ENCODE measurements around the gene HNRNPK.

Gene HNRNPK

DNA sequence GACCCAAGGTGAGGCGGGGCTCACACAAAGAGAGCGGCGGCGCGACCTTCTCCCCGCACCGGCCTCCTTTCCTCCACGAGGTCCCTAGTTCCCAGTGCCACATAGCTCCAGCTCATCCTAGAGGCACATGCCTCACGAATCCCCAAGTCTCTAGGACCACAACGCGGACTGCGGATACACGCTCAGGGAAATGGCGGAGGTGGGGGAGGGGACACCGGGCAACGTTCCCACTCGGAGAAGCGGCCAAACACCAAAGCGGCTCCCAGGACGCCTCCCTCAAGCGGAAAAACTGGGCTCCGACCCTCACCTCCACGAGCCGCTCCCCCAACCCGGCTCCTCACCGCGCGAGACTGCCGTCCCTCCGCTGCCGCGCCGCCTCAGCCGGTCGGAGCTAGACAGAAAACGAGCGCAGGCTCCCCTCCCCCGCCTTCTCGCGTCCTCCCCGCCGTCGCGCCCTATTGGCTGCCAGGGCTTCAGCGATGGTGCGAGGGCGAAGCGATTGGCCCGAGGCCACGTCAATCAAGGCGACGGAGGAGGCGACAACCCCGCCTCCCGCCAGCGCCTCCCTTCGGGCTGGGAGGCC, at the start of gene HNRNPK:
TSS of gene HNRNPK (minus strand) at position 404 of the 583 bp plus-strand sequence. CDS start 1,963 bp downstream, outside the sequence.
- DNase-seq (ENCODE audit: low spot score), result peak; percentile 99

DNA sequence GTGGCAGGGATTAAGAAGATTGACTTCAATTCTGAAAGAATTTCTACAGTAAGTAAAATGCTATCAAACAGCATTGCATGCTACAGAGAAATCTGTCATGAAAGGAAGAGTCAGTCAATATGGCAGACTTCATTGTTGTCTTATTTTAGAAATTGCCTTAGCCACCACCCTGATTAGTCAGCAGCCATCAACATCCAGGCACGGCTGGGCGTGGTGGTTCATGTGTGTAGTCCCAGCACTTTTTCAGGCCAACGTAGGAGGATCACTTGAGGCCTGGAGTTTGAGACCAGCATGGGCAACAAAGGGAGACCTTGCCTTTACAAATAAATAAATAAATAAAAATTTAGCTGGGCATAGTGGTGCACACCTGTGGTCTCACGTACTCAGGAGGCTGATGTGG, 47.2 kb upstream of the HNRNPK start:
- DNase-seq (ENCODE audit: low spot score), result no peak

DNA sequence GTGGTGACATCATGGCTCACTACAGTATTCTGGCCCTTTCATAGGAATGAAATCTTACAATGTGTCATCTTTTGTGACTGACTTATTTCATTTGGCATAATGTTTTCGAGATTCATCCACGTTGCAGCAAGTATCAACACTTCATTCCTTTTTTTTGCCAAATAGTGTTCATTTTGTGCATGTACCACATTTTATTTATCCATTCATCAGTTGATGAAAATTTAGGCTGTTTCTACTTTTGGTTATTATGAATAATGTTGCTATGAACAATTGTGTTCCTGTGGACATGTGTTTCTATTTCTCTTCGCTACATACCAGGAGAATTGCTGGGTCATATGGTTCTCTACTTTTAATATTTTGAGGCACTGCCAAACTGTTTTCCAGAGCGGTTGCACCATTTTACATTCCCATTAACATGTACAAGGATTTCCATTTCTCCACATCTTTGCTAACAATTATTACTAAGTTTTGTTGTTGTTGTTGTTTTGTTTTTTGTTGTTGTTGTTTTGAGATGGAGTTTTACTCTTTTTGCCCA, 44.1 kb upstream of the HNRNPK start:
- DNase-seq (ENCODE audit: low spot score), result no peak

DNA sequence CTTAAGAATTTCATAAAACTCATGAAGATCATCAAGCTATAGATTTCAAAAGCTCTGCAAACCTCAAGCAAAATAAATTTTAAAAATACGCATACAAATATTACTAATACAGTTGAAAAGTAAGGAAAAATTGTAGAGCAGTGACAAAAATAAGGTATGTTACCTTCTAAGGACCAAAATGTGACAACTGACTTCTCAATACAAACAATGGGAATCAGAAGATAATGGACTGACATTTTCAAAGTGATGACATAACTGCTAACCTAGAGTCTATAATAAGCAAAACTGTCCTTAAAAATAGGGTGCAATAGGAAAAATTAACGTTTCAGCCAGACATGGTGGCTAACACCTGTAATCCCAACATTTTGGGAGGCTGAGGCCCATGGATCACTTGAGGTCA, 27.6 kb upstream of the HNRNPK start:
- no peak for DNase-seq (ENCODE audit: low spot score)

DNA sequence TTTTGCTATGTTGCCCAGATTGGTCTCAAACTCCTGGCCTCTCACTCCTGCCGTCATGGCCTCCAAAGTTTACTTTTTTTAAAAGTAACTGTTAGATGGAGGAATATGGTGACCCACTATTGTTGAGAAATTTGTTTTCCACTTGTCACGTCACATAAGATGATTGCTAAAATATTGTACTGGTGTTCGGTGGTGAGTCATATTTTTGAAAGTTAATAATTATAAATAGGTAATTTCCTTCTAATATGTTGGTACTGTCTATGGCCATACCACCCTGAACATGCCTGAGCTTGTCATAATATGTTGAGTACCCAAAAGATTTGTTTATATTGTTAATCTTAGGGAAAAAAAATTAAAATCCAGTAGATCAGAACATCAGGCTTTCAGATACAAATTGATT, 23.2 kb upstream of the HNRNPK start:
- no peak for DNase-seq (ENCODE audit: low spot score)

DNA sequence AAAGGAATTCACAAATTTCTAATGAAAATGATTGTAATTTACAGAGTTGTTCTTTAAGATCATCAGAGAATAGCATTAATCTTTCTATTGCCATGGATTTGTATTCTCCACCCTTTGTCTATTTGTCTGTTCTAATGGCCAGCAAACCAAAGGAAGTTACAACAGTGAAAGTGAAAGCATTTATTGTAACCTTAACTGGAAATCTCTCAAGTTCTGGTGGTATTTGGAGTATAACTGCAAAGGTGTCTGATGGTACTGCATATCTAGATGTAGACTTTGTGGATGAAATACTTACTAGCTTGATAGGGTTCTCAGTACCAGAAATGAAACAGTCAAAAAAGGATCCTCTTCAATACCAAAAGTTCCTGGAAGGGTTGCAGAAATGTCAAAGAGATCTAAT, 22.3 kb upstream of the HNRNPK start:
- DNase-seq (ENCODE audit: low spot score), result no peak

DNA sequence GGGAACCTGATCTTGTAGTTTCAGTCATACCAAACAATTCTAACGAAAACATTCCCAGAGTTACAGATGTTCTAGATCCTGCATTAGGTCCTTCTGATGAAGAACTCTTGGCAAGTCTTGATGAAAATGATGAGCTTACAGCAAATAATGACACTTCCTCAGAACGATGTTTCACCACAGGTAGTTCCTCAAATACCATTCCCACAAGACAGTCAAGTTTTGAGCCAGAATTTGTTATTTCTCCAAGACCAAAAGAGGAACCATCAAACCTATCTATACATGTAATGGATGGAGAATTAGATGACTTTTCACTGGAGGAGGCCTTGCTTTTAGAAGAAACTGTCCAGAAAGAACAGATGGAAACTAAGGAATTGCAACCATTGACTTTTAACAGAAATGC, 21.6 kb upstream of the HNRNPK start:
- no peak for DNase-seq (ENCODE audit: low spot score)

DNA sequence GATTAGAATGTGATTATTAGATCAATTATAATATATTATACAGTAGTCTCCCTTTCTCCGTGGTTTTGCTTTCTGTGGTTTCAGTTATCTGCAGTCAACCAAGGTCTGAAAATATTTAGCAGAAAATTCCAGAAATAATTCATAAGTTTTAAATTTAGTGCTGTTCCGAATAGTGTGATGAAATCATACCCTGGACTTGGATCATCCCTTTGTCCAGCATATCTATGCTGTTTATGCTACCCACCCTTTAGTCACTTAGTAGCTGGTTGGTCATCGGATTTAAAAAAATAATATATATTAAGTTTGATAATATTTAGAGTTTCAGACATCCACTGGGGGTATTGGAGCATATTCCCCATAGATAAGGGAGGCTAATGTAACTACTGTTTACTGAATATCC, 20.2 kb upstream of the HNRNPK start:
- no peak for DNase-seq (ENCODE audit: low spot score)

DNA sequence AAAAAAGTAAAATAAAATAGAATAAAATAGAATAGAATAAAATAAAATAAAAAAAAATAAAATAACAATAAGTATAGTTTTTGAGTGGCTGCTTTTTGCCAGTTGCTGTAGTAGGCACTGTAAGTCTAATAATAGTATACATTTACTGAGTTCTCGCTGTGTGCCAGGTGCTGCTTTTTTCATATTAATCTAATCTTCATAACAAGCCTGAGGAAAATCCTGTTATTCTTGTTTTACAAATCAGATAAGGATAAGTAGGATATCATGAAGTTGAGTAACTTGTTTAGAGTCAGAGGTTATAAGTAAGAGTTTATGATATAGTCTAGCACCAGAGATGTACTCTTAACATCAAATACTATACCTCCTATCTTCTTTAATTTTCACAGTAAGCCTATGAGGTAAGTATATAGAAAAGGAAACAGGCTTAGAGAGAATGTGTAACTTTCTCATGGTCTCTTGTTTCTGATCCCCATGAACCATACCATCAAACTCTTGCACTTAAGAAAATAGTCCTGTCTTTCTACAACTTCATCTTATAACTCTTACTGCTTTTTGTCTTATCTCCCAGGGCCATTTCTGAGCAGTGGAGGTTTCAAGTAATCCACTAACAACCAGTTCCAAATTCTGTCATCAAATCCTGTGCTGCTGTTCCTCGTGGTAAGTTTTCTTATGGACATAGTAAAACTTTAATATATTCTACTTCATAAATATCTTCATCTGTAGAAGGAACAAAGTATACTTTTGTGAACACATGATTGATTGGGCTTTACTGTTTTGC, 19.3 kb upstream of the HNRNPK start:
- no peak for DNase-seq (ENCODE audit: low spot score)

DNA sequence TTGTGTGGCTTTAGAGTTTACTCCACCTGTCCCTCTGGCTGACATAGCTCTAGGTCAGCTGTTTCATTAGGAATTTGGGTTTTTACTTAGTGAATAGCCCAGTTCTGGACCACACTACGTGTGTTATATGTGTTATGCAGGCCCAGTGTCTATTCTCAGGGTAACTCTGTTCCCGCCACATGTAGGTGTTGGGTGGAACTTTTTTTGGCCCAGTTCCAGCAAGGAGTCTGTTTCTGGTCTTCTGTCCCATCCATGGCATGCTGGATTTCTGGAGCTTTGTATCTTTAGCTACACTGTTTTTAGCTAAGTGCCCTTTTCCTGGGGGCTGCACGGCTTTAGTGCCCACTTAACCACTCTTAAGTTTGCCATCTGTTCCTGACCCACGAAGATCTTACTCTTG, 16.1 kb upstream of the HNRNPK start:
- no peak for DNase-seq (ENCODE audit: low spot score)

DNA sequence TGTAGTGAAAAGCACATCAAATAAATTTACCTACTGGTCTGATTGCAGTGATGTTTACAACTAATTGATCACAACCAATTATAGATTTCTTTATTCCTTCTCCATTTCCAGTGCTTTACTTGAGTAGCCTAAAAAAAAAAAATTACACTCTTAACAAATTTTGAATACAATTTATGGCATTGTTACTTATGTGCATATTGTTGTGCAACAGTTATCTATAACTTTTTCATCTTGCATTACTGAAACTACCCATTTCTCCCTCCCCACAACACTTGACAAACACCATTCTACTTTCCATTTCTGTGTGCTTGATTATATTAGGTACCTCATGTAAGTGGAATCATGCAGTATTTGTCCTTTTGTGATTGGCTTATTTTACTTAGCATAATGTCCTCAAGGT, 12.9 kb upstream of the HNRNPK start:
- no peak for DNase-seq (ENCODE audit: low spot score)

DNA sequence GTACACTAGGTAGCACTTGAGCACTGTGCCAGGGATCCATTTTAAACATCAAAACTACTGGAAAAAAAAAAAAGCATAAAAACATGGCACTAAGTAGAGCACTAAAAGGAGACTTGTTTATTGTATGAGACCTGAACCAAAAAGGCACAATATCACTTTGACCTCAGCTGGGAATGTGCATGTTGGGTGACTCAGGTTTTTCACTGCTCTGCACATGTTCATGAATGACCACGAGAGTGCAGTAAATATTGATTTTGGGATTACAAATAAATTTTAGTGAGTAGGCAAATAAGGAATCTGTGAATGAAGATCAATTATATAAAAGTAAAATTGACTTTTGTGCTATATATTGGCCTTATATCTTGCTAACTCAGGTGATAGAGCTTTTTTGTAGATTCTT, 12.4 kb upstream of the HNRNPK start:
- no peak for DNase-seq (ENCODE audit: low spot score)

DNA sequence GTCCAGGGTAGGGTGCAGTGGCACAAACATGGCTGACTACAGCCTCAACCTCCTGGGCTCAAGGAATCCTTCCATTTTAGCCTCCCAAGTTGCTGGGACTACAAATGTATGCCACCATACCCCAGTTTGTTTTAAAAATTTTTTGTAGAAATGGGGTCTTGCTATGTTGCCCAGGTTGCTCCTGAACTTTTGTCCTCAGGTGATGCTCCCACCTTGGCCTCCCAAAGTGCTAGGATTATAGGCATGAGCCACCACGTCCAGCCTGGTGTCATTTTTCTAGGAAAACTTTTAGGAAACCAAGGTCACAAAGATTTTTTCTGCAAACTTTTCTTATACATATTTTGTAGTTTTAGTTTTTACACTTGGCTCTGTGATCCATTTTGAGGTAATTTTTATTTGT, 11.3 kb upstream of the HNRNPK start:
- no peak for DNase-seq (ENCODE audit: low spot score)

DNA sequence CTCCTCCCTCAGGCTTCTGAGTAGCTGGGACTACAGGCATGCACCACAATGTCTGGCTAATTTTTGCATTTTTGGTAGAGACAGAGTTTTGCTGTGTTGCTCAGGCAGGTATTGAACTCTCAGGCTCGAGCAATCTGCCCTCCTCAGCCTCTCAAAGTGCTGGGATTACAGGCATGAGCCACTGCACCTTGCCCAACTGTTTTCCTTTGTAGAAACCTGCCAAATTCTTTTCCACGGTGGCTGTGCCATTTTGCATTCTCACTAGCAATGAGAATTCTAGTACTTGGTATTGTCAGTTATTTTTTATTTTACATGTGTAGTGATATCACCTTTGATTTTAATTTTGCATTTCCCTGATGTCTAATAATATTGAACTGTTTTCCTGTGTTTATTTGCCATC, 8.4 kb upstream of the HNRNPK start:
- DNase-seq (ENCODE audit: low spot score), result no peak

DNA sequence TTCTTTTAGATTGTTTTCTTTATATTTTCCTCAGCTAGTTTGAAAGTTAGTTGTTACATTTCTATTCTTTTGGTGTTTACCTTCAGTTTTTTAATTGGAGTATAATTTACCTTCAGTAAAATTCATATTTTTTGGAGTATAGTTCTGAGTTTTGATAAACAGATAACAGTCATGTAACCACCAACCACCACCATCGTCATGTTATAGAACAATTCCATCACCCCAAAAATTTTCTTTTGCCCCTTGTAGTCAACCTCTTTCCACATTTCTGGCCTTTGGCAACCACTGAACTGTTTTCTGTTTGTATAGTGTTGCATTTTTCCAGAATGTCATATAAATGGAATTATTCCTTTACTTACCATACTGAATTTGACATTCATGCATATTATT, 7.4 kb upstream of the HNRNPK start:
- no peak for DNase-seq (ENCODE audit: low spot score)

DNA sequence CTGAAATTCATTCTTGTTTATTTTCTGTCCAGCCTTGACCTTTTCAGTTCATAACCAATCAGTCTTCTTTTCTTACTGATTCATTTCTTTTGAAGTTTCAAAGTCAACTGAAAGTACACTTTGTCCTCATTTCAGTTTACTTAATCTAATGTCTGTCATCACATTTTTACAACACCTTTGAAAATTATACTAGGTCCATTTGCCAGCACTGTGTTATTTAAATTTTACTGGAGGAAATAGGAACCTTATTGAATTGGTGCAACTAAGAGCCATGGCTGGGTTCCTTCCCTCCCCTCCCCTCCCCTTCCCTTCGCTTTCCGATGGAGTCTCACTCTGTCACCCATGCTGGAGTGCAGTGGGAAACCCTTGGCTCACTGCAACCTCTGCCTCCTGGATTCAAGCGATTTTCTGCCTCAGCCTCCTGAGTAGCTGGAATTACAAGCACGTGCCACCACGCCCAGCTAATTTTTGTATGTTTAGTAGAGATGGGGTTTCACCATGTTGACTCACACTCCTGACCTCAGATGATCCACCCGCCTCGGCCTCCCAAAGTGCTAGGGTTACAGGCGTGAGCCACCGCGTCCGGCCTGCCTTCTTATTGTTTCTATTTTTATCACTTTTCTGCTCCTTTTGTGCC, 6.9 kb upstream of the HNRNPK start:
- peak; percentile 23 for DNase-seq (ENCODE audit: low spot score)

DNA sequence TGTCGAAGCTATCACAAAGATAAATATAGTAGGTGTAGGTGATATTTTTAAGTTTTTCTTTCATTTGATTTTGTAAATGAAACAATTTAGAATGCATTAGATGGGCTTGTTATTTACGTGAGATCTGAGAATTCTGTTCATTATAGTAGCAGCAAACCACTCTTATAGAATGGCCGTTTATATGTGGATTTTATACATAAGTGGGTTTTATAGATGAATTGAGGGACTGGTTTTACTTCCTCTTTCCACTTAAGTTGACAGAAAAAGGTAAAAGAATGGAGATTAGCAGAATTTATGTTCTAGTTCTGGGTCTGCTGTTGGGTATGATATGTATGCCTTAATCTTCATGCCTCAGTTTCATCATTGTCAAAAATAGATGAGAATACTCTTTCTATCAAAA, 6.2 kb upstream of the HNRNPK start:
- no peak for DNase-seq (ENCODE audit: low spot score)

DNA sequence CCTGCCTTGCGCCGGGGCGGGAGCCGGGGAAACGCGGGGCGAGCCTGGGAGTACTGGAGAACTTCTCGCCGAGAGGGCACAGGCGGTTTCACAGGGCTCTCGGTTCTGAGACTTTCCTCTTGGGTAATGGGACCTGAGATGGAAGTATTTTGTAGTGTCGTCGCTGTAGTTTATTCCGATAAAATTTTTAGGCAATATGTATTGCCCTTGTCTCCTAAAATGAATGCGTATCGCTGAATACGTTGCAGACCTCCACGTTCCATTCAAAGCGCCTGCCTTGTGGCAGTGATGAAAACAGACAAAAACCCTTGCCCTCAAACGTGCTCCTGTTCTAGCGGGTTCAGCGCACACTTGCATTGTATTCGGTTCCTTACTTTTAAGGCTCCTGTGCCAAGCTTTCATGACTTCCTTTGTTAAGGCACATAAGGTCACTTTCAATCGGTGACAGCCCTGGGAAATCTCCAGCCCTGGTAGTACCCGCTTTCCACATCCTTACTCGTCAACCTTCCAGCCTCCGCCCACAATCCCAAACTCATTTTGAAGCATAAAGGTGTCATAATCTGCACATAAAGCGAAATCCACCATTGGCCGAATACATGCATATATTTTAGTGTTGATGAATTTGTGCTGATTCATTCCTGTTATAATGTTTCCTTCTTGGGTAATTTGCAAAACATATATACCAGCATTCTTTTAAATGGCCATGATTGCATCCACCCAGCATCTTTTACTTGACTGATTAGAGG, 1.3 kb upstream of the HNRNPK start:
- peak; percentile 63 for DNase-seq (ENCODE audit: low spot score)

DNA sequence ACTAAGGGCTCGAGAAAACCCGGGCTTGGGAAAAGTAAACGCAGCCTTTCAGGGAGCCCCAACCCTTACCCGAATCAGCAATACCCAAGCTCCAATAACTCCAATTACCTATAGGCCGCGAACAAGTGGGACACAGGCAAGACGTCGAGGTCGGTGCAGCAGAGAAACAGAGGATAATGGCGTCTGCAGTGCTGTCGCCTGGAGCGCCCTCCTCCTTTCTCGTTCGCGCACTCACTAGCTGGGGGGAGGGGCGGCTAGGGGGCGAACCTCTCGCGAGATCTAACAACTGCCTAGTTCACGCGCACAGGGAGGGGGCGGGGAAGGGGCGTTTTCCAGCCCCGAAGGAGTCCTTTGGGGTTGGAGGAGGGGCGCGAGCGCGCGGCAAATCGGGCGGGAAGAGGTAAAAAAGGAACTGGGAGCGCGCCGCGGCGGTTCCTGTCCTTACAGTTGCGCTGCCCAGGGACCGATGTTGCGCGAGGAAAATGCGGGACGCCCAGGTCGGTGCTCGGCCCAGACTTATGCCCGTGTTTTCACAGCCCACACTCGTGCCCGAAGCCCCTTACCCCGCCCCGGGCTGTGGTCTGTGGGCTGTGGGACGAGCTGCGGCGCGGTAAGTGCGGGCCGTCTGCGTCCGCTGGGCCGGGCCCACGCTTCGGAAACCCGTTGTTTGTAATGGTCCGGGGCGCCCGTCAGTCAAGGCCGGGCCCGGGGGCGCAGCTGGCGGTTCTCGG, 545 bp upstream of the HNRNPK start, which contains the start of gene RMI1:
TSS of gene RMI1 (plus strand) at position 411 of the 731 bp plus-strand sequence. CDS start 20,182 bp downstream, outside the sequence.
- peak; percentile 98 for DNase-seq (ENCODE audit: low spot score)

DNA sequence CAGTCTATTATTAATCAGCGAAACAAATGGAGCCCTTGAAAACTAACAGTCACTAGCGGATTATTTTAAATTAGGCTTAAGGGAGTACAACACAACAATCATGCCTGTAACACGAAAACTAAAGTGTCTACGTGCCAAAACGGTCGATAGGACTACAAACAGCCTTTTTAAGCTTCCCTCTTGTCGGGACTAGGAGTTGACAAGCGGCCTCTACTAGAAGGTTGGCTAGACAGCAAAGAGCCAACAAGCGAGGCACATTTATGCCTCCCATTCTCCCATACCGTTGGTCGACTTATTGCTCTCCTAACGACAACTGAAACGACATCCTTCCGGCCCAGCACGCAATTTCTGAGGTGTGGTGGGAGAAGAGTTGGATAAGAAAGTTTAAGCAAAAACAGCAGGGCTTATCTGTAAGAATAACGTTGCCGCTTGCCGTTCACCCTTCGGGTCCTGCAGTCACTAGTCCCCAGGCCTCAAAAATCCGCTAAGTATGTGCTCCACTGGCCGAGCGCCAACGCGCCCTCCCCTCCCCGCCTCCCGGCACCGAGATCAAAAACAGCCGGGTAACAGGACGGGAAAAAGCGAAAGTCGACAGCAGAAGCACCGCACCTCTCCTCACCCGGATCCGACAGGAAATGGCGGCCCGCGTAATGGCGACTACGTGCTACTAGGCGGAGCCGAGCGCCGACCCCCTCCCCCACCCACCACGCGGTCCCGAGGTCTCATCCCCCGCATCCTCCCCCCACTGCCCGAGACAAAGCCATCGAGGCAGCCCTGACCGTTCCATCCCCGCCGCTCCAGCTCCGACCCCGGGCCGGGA, 813 bp downstream of the HNRNPK start:
- peak; percentile 78 for DNase-seq (ENCODE audit: low spot score)

DNA sequence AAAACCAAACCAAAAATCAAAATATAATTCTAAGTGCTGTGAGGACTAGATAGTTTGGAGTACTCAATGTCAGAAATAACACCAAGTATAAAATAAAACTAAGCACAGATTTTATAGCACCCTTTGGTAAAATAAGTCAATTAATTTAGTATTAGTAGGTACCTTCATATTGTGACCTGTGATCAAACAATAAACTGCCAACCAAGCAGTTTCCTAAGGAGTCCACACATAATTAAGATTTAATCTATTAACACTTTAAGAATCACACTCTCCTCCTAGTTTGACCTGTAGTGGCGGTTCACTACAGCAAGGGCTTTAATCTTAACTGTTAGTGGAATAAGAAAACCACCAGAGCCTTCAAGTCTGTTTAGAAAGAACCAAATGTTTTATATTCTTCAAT, 2.8 kb downstream of the HNRNPK start:
- DNase-seq (ENCODE audit: low spot score), result no peak

All from hematopoietic multipotent progenitor cell treated with erythropoietin and hydrocortisone succinate and interleukin-3 and kit ligand, for 15 days (in vitro differentiated cells).